Smooth muscle cell (in vitro differentiated cells): ENCODE results near the gene FBXL7. TPM values are rescaled to one million over a fixed set of nuclear protein-coding genes. Genes with fewer than 3 reads are reported as not detected.

Experiments used
- DNase-seq: peaks from one replicate; lab custom pipeline; 2025; ENCODE audit not compliant: unreplicated experiment; lab: John Stamatoyannopoulos, UW
- H2AFZ ChIP-seq: fragments of 200-600 bp; sonication (generic); 2 replicates; pipeline ENCODE4 v1.6.0; 2016; ENCODE audit warnings: antibody characterized with exemption, low read depth, mild to moderate bottlenecking
- H3F3A ChIP-seq: fragments of 200-600 bp; sonication (generic); 2 replicates; pipeline ENCODE4 v1.6.0; 2017; ENCODE audit warnings: antibody characterized with exemption, low read depth
- H3K27ac ChIP-seq: fragments of 200-600 bp; sonication (generic); 2 replicates; pipeline ENCODE4 v1.5.1; 2016; ENCODE audit warnings: low read depth, mild to moderate bottlenecking
- H3K27me3 ChIP-seq: fragments of 200-600 bp; sonication (generic); 2 replicates; pipeline ENCODE4 v1.6.1; 2016; ENCODE audit warnings: low read depth, mild to moderate bottlenecking
- H3K36me3 ChIP-seq: fragments of 200-600 bp; sonication (generic); 2 replicates; pipeline ENCODE4 v1.5.1; 2016; ENCODE audit warnings: low read depth
- H3K4me1 ChIP-seq: fragments of 200-600 bp; sonication (generic); 2 replicates; pipeline ENCODE4 v1.5.1; 2016; ENCODE audit warnings: low read depth
- H3K4me2 ChIP-seq: fragments of 200-600 bp; sonication (generic); 2 replicates; pipeline ENCODE4 v1.6.0; 2016; ENCODE audit warnings: mild to moderate bottlenecking
- H3K4me3 ChIP-seq: fragments of 200-600 bp; sonication (generic); 2 replicates; pipeline ENCODE4 v1.5.1; 2016; ENCODE audit warnings: mild to moderate bottlenecking
- H3K79me2 ChIP-seq: fragments of 200-600 bp; sonication (generic); 2 replicates; pipeline ENCODE4 v1.6.0; 2016; ENCODE audit warnings: low read depth, mild to moderate bottlenecking
- H3K9ac ChIP-seq: fragments of 200-600 bp; sonication (generic); 2 replicates; pipeline ENCODE4 v1.6.0; 2016; ENCODE audit warnings: low read depth
- H3K9me3 ChIP-seq: fragments of 200-600 bp; sonication (generic); replicated peaks from 2 replicates; pipeline ENCODE4 v1.5.1; 2016; ENCODE audit warnings: low read depth
- H4K20me1 ChIP-seq: fragments of 200-600 bp; sonication (generic); 2 replicates; pipeline ENCODE4 v1.6.0; 2016; ENCODE audit warnings: low read depth
- WGBS: methylation state at CpG from one replicate; pipeline ENCODE4 v1.1.7; 2016; ENCODE audit warnings: low lambda C conversion rate; 5-methylcytosine and 5-hydroxymethylcytosine counted together
- polyA plus RNA-seq: library from polyadenylated mRNA; unstranded; fragments of >200 nt; fragmentation: Nextera tagmentation; extraction: Ambion mirVana; gene quantifications from 2 replicates; pipeline ENCODE4 v1.2.1, GENCODE V29; 2016
- total RNA-seq: library from RNA; depleted of rRNA; stranded (reverse); fragments of >200 nt; gene quantifications from 2 replicates; pipeline ENCODE4 v1.2.3, GENCODE V29; 2014
- TF ChIP-seq, protein P1 (sequence below): fragments of 200-600 bp; sonication (generic); IDR thresholded peaks from 2 replicates; pipeline ENCODE4 v1.5.1; 2017; ENCODE audit warnings: borderline replicate concordance, mild to moderate bottlenecking, antibody characterized with exemption; ENCODE audit not compliant: insufficient read depth, poor library complexity, severe bottlenecking

Gene FBXL7
- total and polyA plus RNA-seq, 2 experiments from 2014 or later: 20.2 to 21.0 TPM

DNA sequence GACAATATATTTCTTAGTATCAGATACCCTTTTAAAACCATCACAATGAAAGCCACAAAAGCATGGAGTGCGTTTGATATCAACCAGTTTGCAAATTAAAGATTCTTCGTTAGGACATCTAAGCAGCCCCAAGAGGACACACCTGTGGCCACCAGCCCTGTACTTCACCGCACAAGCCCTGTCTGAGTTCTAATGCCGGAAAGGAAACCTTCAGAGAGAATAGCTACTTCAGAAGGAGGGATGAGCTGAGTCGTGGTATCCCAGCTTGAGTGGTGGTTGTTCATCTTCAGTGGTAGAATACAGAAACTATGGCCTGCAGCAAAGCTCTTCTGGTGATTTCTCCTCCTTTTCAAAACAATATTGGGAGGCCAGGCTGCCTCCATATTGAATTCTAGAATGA is 319.6 kb downstream of the FBXL7 start:
- WGBS: 97% methylated on average over 5 of the region's 5 CpGs
- TF ChIP-seq, protein P1, sequence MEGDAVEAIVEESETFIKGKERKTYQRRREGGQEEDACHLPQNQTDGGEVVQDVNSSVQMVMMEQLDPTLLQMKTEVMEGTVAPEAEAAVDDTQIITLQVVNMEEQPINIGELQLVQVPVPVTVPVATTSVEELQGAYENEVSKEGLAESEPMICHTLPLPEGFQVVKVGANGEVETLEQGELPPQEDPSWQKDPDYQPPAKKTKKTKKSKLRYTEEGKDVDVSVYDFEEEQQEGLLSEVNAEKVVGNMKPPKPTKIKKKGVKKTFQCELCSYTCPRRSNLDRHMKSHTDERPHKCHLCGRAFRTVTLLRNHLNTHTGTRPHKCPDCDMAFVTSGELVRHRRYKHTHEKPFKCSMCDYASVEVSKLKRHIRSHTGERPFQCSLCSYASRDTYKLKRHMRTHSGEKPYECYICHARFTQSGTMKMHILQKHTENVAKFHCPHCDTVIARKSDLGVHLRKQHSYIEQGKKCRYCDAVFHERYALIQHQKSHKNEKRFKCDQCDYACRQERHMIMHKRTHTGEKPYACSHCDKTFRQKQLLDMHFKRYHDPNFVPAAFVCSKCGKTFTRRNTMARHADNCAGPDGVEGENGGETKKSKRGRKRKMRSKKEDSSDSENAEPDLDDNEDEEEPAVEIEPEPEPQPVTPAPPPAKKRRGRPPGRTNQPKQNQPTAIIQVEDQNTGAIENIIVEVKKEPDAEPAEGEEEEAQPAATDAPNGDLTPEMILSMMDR: no peak

DNA sequence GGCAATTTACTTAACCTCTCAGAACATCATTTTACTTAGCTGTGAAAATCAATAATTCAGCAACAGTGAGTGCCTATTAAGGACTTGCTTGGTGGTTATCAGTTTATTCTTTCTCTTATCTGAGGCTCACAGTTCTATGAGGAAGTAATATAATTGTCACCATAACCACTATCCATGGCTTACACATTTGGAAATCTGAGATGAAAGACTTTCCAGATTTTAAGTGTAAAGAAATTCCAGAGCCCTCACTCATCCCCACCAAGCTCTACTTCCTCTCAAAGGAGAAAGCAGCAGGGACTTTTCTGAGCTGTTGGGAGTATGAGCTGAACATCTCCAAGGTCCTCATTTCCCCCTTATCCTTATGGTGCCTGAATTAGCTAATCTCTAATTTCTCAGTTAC is 321.5 kb downstream of the FBXL7 start:
- no peak for DNase-seq
- Histone ChIP-seq H3K9me3 (no peaks in the 10 kb centered on the region), H3K36me3 (no peaks in the 10 kb centered on the region), H3K4me3 (no peak overlapping the region), H3K9ac (no peak overlapping the region), H3F3A (peaks cover 3% of the 10 kb centered on the region), H3K4me1 (peaks cover 7% of the 10 kb centered on the region), H3K79me2 (peaks cover 12% of the 10 kb centered on the region), H3K27me3 (no peaks in the 10 kb centered on the region), H3K27ac (no peak overlapping the region), H4K20me1 (peaks cover 86% of the 10 kb centered on the region), H2AFZ (no peak overlapping the region), H3K4me2 (peak overlapping the region; percentile 68)
- TF ChIP-seq, protein P1: no peak

More for the DNA sequence above, 319.6 kb downstream of the FBXL7 start:
- Histone ChIP-seq H3K9ac (no peak overlapping the region), H3K4me3 (no peak overlapping the region), H3K4me2 (no peak overlapping the region), H3K27ac (no peak overlapping the region), H3K9me3 (no peaks in the 10 kb centered on the region), H4K20me1 (peaks cover 78% of the 10 kb centered on the region), H3K4me1 (peaks cover 5% of the 10 kb centered on the region), H2AFZ (no peak overlapping the region), H3K36me3 (no peaks in the 10 kb centered on the region), H3F3A (peaks cover 3% of the 10 kb centered on the region), H3K27me3 (no peaks in the 10 kb centered on the region), H3K79me2 (peaks cover 5% of the 10 kb centered on the region)
- no peak for DNase-seq

DNA sequence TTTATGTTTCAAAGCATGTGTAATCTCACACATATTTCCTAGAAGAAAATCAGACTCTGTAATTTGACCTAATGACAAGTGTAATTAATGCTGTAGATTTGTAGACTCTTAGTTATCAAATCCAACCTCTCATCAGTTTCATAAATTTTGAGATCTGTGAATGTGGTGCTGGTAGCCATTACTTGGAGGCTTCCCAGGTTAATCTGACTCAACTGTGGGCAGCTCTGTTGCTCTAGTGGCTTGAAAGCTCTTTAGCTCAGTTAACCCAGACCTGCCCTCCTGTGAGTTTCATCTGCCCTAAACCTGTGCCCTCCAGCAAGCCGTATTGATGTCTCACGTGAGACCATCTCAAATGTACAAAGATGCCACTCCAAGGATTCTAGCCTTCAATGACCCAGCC is 323.4 kb downstream of the FBXL7 start:
- Histone ChIP-seq H3K27me3 (no peaks in the 10 kb centered on the region), H3K79me2 (peaks cover 25% of the 10 kb centered on the region), H3K4me2 (no peak overlapping the region), H3K27ac (no peak overlapping the region), H2AFZ (no peak overlapping the region), H3F3A (peaks cover 3% of the 10 kb centered on the region), H3K4me3 (no peak overlapping the region), H3K9me3 (no peaks in the 10 kb centered on the region), H3K4me1 (peaks cover 7% of the 10 kb centered on the region), H4K20me1 (peaks cover 89% of the 10 kb centered on the region), H3K36me3 (no peaks in the 10 kb centered on the region), H3K9ac (no peak overlapping the region)
- WGBS: 96% methylated on average over 2 of the region's 2 CpGs
- DNase-seq: no peak
- TF ChIP-seq, protein P1: no peak

- Histone ChIP-seq H3K4me2 (no peak overlapping the region), H3K79me2 (peaks cover 28% of the 10 kb centered on the region), H3K9ac (no peak overlapping the region), H3K27ac (no peak overlapping the region), H3F3A (no peaks in the 10 kb centered on the region), H3K36me3 (no peaks in the 10 kb centered on the region), H3K9me3 (no peaks in the 10 kb centered on the region), H2AFZ (no peak overlapping the region), H3K4me3 (no peak overlapping the region), H4K20me1 (peaks cover 80% of the 10 kb centered on the region), H3K4me1 (peaks cover 3% of the 10 kb centered on the region), H3K27me3 (no peaks in the 10 kb centered on the region)
- no peak for DNase-seq
- TF ChIP-seq, protein P1: no peak
- WGBS: 96% methylated on average over 1 of the region's 1 CpG
Measured at GRCh38 chr5:15827741-15828140, 327.8 kb downstream of the FBXL7 start.
